Cardiac muscle cell (in vitro differentiated cells and primary cell): ENCODE measurements around the gene HMX2. TPM values are rescaled to one million over a fixed set of nuclear protein-coding genes. Genes with fewer than 3 reads are reported as not detected.
A peak's percentile ranks its signal among the peaks of the same experiment; 100 is the strongest.

Experiments used
- DNase-seq, 2 donors: peaks; one replicate each; pipeline versions ENCODE4 v3.0.0 to v3.0.0-alpha.2; 2010 to 2017; ENCODE audit warnings: low read depth in 1 of 2, low spot score in 1 of 2
- H3K27ac ChIP-seq: fragments of 200-600 bp; sonication (generic); 2 replicates; pipeline ENCODE4 v1.5.1; 2016
- H3K27me3 ChIP-seq: fragments of 200-600 bp; sonication (generic); 2 replicates; pipeline ENCODE4 v1.6.0; 2016; ENCODE audit warnings: control low read depth
- H3K36me3 ChIP-seq: fragments of 200-600 bp; sonication (generic); 2 replicates; pipeline ENCODE4 v1.5.1; 2016; ENCODE audit warnings: control low read depth
- H3K4me1 ChIP-seq: fragments of 200-600 bp; sonication (generic); 2 replicates; pipeline ENCODE4 v1.8.1; 2017; ENCODE audit warnings: low read depth, mild to moderate bottlenecking, mixed run types
- H3K4me3 ChIP-seq: fragments of 200-600 bp; sonication (generic); 2 replicates; pipeline ENCODE4 v1.5.1; 2016; ENCODE audit warnings: mild to moderate bottlenecking
- H3K9me3 ChIP-seq: fragments of 200-600 bp; sonication (generic); 2 replicates; pipeline ENCODE4 v1.5.1; 2017; ENCODE audit warnings: low read depth, mild to moderate bottlenecking, control low read depth
- CTCF ChIP-seq: IDR thresholded peaks from 2 replicates; pipeline ENCODE4 v1.5.1; 2012; ENCODE audit warnings: low read depth, mild to moderate bottlenecking, low read length
- polyA plus RNA-seq: library from polyadenylated mRNA; unstranded; fragments of >200 nt; fragmentation: Nextera tagmentation; extraction: Ambion mirVana; gene quantifications from 2 replicates; pipeline ENCODE4 v1.2.1, GENCODE V29; 2016
- total RNA-seq: library from RNA; depleted of rRNA; stranded (reverse); fragments of >200 nt; gene quantifications from 2 replicates; pipeline ENCODE4 v1.2.3, GENCODE V29; 2016

Gene HMX2
- total and polyA plus RNA-seq, 2 experiments from 2014 or later = not detected

DNA sequence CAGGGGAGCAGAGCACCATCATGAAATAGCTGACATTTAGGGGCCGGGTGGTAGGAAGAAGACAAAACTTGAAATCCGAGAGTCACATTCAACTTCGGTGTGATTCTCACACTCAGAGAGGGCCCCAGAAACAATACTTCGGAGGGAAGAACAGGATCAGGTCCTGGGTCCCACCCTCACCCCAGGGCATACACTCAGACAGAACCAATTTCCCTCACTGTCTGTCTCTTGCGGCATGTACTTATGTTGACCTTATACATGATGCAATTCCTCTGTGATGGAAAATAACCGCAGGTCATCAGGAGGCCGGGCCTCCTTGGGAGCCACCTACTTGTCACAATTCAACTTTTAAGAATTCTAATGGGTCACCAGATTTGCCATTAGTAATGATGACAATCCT is 38.5 kb upstream of the HMX2 start:
- H3K36me3 ChIP-seq = no peaks in the 10 kb centered on the region
- no peak for TF ChIP-seq CTCF
- H3K9me3 ChIP-seq = no peaks in the 10 kb centered on the region
- no peak overlapping the region for H3K27ac ChIP-seq
- no peaks in the 10 kb centered on the region for H3K4me1 ChIP-seq
- no peak for DNase-seq
- H3K4me3 ChIP-seq = no peak overlapping the region
- H3K27me3 ChIP-seq = no peaks in the 10 kb centered on the region

DNA sequence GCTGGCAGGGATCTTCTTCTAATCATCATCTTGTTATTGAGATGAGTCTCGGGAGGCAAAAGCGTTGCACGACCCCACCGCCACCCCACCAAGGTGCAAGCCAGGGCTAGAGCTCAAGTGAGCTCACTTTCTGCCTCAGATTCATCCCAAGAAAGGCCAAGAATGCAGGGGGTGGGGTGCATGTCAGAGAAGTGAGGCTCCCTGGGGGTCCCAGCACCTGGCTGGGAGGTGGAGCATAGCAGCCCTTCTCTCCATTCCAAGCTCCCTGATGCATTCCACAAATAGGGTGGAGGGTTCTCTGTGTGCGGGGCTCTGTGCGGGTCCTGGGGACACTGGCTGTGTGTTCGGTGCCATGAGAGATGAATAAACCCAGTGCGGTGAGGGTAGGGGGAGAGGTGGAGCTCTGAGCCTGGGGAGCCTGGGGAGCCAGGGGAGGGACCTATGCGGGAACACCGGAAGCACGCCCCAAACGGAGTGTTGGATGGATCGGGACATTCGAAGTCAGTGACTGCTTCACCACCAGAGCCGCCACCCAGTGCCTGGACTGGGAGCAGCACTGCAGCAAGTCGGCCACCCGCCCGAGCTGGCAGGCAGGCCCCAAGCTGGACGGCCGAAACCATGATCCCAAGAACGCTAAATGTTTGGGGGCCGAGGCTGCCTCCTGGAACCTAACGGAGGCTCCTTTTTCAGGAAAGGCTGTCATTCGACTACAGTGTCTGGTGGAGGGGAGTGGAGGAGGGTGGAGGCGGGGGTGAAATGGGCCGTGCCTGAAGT is 30.1 kb upstream of the HMX2 start:
- no peak overlapping the region for H3K4me3 ChIP-seq
- no peaks in the 10 kb centered on the region for H3K4me1 ChIP-seq
- no peaks in the 10 kb centered on the region for H3K36me3 ChIP-seq
- peaks cover 27% of the 10 kb centered on the region for H3K27me3 ChIP-seq
- no peak for TF ChIP-seq CTCF
- no peak overlapping the region for H3K27ac ChIP-seq
- peak in 1 of 2 donors; percentile 20 for DNase-seq
- no peaks in the 10 kb centered on the region for H3K9me3 ChIP-seq

DNA sequence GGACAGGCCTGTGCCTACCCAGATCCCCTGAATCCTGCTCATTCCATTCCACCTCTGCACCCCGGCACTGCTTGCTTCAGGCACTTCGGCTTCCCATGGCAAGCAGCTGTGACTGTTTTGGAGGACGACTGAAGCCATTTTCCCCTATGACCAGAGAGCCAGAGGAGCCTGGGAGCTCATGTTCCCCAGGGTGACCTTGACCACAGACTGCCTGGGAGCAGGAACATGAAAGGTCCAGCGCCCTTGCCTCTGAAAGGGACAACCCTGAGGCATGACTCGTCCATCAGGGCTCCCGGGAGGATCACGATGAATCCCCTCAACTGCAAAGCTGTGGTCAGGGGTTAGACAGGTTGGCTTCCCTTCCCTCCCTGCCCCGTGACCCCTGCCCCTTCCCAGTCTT is 28.9 kb upstream of the HMX2 start:
- Histone ChIP-seq H3K27me3 (peaks cover 27% of the 10 kb centered on the region), H3K27ac (no peak overlapping the region), H3K9me3 (no peaks in the 10 kb centered on the region), H3K4me3 (no peak overlapping the region), H3K36me3 (no peaks in the 10 kb centered on the region), H3K4me1 (no peaks in the 10 kb centered on the region)
- no peak for TF ChIP-seq CTCF
- DNase-seq = peak in 1 of 2 donors; percentile 14

DNA sequence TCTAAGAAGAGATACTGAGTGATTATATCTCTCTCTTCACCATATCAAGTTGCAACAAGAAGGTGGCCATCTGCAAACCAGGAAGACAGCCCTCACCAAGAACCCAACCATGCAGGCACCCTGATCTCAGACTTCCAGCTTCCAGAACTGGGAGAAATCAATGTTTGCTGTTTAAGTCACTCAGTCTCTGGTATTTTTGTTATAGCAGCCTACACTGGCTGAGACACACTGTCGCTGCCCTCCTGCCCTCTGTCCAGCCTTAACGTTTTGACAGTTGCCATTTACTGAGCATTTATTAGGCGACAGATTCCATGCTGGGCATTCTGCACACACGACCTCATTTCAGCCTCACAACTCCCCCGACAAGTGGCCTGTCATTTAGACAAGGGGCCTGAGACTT is 21.7 kb upstream of the HMX2 start:
- no peaks in the 10 kb centered on the region for H3K9me3 ChIP-seq
- TF ChIP-seq CTCF = no peak
- no peaks in the 10 kb centered on the region for H3K36me3 ChIP-seq
- H3K4me3 ChIP-seq = no peak overlapping the region
- peaks cover 61% of the 10 kb centered on the region for H3K27me3 ChIP-seq
- no peak for DNase-seq
- H3K27ac ChIP-seq = no peak overlapping the region
- H3K4me1 ChIP-seq = no peaks in the 10 kb centered on the region

GRCh38 chr10:123129618-123130271 is 18.2 kb upstream of the HMX2 start:
- no peaks in the 10 kb centered on the region for H3K36me3 ChIP-seq
- H3K4me3 ChIP-seq = no peak overlapping the region
- H3K4me1 ChIP-seq = no peaks in the 10 kb centered on the region
- no peaks in the 10 kb centered on the region for H3K9me3 ChIP-seq
- no peak for TF ChIP-seq CTCF
- DNase-seq = no peak
- H3K27ac ChIP-seq = no peak overlapping the region
- peaks cover 78% of the 10 kb centered on the region for H3K27me3 ChIP-seq
